HG03039 (cell line): ENCODE results near the gene DUOXA2.
"Not testable (repeated sequence)": the region's sequence is repeated elsewhere in the genome, so short reads cannot be mapped to it uniquely, and the experiment has no call there.

Experiments
- ATAC-seq: cut with Tn5 transposase; IDR thresholded peaks from one replicate; pipeline ENCODE4 v1.9.1; 2021; ENCODE audit warnings: mild to moderate bottlenecking, moderate library complexity; ENCODE audit not compliant: unreplicated experiment

The DUOXA2 gene

GRCh38 chr15:45114076-45114750 lies at the start of gene DUOXA2, which contains the start of gene DUOX2:
TSS of gene DUOXA2 (plus strand) at chr15:45114326. CDS start at chr15:45114606, 280 bp downstream.
TSS of gene DUOX2 (minus strand) at chr15:45114172. CDS start at chr15:45113411, 761 bp downstream.
- no peak for ATAC-seq

- ATAC-seq: no peak
Measured at GRCh38 chr15:45064386-45064785, 49.7 kb upstream of the DUOXA2 start.

DNA sequence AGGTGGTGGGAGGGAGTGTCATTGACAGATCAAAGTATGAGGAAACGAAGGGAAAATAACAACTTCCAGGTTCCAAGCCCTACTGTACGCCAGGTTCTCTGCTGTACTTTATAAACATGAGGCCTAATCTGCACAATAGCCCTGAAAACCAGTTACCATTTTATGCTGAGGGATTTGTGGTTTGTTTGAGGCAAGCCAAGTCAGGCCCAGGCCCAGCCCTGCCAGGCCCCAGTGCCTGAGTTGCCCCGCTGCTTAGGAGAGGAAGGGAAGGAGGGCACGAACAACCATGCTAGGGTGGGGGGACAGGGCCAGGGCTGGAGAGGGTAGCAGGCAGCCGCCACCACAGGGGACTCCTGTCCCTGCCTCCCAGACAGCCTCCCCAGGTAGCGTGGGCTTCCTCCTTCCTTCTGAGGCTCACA lies 44.2 kb upstream of the DUOXA2 start:
- not testable (repeated sequence) for ATAC-seq

- ATAC-seq: not testable (repeated sequence)
Measured at GRCh38 chr15:45073602-45074001, 40.5 kb upstream of the DUOXA2 start.

GRCh38 chr15:45075440-45076320 lies 38.4 kb upstream of the DUOXA2 start:
- ATAC-seq: not testable (repeated sequence)

DNA sequence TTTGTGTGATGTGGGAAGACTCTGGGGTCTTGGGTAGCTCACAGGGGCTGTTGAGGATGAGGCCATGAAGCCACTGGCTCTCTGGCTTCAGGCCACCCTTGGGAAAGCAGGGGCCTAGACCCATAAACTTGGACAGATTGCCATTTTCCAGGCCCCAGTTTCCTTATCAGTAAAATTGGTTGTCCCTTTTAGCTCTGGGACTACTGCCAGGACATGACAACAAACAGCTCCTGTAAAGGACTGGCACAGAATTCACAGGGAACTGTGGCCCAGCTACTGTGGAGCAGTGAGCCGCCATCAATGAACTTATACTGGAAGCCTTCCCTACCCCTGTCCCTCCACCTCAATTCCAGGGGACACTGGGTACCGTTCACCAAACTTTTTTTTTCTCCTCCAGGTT lies 36.7 kb upstream of the DUOXA2 start:
- not testable (repeated sequence) for ATAC-seq

GRCh38 chr15:45079201-45079600 lies 34.9 kb upstream of the DUOXA2 start:
- ATAC-seq: not testable (repeated sequence)

- ATAC-seq: not testable (repeated sequence)
Measured at GRCh38 chr15:45079628-45080246, 34.4 kb upstream of the DUOXA2 start.

- not testable (repeated sequence) for ATAC-seq
Measured at GRCh38 chr15:45080593-45080992, 33.5 kb upstream of the DUOXA2 start.

GRCh38 chr15:45082412-45082811 lies 31.7 kb upstream of the DUOXA2 start:
- ATAC-seq: not testable (repeated sequence)

DNA sequence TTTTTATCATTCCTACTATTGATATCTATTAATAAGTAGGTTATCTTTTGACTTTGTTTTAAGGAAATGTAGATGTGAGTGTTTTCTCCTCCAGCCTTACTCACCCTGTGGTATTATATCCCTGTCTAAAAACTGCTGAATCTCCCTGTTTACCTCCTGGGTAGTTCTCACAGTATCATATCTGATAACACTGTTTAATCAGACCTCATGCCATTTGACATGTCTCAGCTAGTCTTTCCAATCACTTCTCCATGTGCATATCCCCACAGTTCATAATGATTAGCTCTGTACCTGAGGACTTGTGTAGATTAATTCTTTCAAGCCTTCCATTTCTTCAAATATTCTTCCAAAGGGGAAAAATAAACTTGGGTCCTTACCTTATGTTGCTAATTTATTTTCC lies 30.9 kb upstream of the DUOXA2 start:
- no peak for ATAC-seq

- no peak for ATAC-seq
Measured at GRCh38 chr15:45084163-45084562, 30.0 kb upstream of the DUOXA2 start.

GRCh38 chr15:45087513-45087912 lies 26.6 kb upstream of the DUOXA2 start:
- ATAC-seq: no peak

GRCh38 chr15:45088801-45089711 lies 25.1 kb upstream of the DUOXA2 start:
- no peak for ATAC-seq

DNA sequence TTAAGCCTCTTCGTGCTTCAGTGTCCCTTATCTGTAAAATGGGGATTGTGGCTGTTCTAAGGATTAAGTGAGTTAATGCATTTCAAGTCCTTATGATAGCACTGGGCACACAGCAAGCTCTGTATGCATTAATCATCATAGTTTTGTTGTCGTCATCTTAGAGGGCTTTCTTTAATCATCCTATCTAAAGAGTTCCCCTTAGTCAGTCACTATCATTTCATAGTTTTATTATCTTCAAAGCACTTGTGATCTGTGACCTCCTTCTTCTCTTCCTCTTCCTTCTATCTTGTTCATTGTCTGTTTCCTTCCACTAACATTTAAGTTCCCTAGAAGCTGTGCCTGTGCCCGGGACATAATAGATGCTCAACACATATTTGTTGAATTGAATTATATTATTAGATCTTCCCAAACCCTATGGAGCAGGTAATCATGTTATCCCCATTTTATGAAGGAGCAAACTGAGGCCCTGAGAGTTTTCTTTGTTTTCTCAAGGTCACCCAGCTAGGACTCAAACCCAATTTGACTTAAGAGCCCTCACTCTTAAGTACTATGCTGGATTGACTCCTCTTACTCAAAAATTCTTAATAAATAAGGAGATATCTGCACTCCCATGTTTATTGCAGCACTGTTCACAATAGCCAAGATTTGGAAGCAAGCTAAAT lies 24.3 kb upstream of the DUOXA2 start:
- ATAC-seq: no peak

DNA sequence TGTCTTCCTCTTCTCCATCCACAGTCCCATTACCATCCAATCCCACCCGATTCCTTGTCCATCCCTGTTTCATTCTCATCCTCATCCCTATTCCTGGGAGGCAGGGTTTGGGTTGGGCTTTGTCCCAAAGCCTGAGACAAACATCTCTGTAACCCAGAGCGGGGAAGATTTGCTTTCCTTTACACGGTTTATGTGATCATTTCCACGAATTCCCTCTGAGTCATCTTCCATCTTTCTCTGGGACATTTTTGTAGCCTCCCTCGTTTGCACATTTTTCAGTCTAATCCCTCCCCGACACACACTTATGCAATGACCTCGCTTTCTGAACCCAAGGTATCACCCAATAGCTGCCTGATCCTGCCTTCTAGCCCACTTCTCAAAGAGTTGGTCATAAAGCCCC lies 23.0 kb upstream of the DUOXA2 start:
- ATAC-seq: no peak

DNA sequence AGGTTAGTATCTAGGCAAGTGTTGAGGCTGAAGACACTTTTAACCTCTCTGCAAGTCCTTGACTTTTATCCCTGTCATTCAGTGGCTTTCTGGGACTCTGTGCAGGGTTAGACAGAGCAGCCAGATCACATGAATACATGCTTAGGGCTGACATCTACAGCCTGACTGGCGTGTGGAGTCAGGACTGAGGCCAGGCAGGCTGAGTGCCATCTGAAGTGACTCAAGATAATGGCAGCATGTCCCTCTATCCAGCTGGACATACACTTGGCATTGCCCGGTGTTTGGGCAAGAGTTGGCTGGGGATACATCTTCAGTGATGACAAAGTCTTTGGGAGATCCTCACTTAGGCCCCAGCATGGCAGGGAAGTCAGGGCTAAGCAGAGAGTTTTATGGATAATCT lies 22.6 kb upstream of the DUOXA2 start:
- ATAC-seq: no peak

- no peak for ATAC-seq
Measured at GRCh38 chr15:45093013-45093412, 21.1 kb upstream of the DUOXA2 start.

DNA sequence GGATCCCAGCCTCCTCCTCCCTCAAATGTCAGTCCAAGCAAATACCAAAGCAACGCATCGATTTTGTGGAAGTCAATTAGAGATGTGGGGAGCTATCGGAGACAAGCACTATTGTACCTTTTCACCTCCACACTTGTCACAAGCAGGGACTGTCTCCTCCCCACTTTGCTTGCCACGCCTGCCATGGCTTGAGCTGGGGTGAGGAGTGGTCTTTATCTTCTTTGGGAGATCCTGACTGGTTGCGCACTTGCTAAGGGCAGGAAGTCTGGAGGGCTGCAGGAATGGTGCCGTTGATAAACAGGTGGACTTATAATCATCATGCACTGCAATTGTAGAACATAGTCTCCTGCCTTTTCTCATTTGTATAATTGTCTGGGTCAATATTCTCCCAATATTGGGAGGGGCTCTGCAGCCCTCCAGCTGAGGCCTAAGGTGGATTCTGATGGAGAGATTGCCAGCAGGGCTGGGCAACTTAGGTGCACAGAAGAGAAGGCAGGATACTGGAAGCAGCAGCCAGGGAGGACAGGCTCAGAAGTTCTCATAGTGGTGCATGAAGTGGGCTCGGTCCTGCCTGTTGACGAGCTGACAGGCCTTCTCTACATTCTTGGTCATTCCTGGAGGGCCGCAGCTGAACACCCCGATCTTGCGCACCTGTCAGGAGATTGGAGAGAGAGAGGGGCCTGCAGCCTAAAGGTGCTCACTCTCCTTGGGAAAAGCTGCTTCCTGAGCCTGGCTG lies 20.3 kb upstream of the DUOXA2 start:
- no peak for ATAC-seq
